Colonic mucosa (tissue), 4 donors: ENCODE results near the gene F3. TPM values are rescaled to one million over a fixed set of nuclear protein-coding genes. Genes with fewer than 3 reads are reported as not detected.
"Not testable (repeated sequence)": the region's sequence is repeated elsewhere in the genome, so short reads cannot be mapped to it uniquely, and the experiment has no call there.

Experiments used
- DNase-seq: peaks from one replicate; pipeline ENCODE4 v3.0.0-alpha.2; 2020
- H3K27ac ChIP-seq: fragments of 200-600 bp; one replicate; pipeline ENCODE4 v1.8.0; 2021
- H3K27me3 ChIP-seq: fragments of 200-600 bp; one replicate; pipeline ENCODE4 v1.8.0; 2021
- H3K36me3 ChIP-seq: fragments of 200-600 bp; one replicate; pipeline ENCODE4 v1.8.0; 2021
- H3K4me1 ChIP-seq: fragments of 200-600 bp; one replicate; pipeline ENCODE4 v1.8.0; 2021; ENCODE audit warnings: mild to moderate bottlenecking
- H3K4me3 ChIP-seq: fragments of 200-600 bp; one replicate; pipeline ENCODE4 v1.8.0; 2021
- H3K9ac ChIP-seq, 2 donors: one replicate each; pipeline ENCODE4 v1.7.0; 2013; ENCODE audit warnings: control low read depth in 2 of 2, low read depth in 2 of 2, low read length in 2 of 2
- H3K9me3 ChIP-seq: fragments of 200-600 bp; one replicate; pipeline ENCODE4 v1.8.0; 2021
- CTCF ChIP-seq: fragments of 200-600 bp; IDR thresholded peaks from one replicate; pipeline ENCODE4 v1.8.0; 2022; ENCODE audit warnings: antibody characterized with exemption, mild to moderate bottlenecking
- intact Hi-C: fragments of 100-400 bp; cut with DNase I; formaldehyde crosslinking; loops from one replicate; pipeline ENCODE4 v1.14.1; 2022
- total RNA-seq, 2 donors: library from RNA; stranded (reverse); fragmentation: NEBNext Ultra II Directional in 1 of 2; extraction: Animal tissue kit (Norgen Biotek cat#: 25700) in 1 of 2; gene quantifications; one replicate each; pipeline ENCODE4 v1.2.1, GENCODE V29; 2021
- donor health status: healthy.
- donor health status: DM: no; HTN: no; CAD: no.
- donor health status: DM: no; HTN: no; CAD: no.

F3 gene
- total RNA-seq, 2 donors from 2014 or later = 20.9 to 44.8 TPM

- H3K9me3 ChIP-seq = no peaks in the 10 kb centered on the region
- H3K27me3 ChIP-seq = no peaks in the 10 kb centered on the region
- H3K36me3 ChIP-seq = no peaks in the 10 kb centered on the region
- no peak overlapping the region for H3K9ac ChIP-seq
- no peak overlapping the region for H3K4me3 ChIP-seq
- intact Hi-C loops = no loop called here
- H3K4me1 ChIP-seq = no peaks in the 10 kb centered on the region
- no peak overlapping the region for H3K27ac ChIP-seq
- no peak for TF ChIP-seq CTCF
- DNase-seq = no peak
Observed at GRCh38 chr1:94579876-94580294, 38.3 kb upstream of the F3 start.

- Histone ChIP-seq H3K9me3 (no peaks in the 10 kb centered on the region), H3K4me3 (no peak overlapping the region), H3K36me3 (no peaks in the 10 kb centered on the region), H3K27me3 (no peaks in the 10 kb centered on the region), H3K4me1 (no peaks in the 10 kb centered on the region), H3K9ac (no peak overlapping the region), H3K27ac (no peak overlapping the region)
- no peak for TF ChIP-seq CTCF
- no peak for DNase-seq
- intact Hi-C loops = no loop called here
Observed at GRCh38 chr1:94578856-94579255, 37.3 kb upstream of the F3 start.

- H3K4me3 ChIP-seq, H3K36me3 ChIP-seq, H3K9ac ChIP-seq, H3K27me3 ChIP-seq, intact Hi-C loops, H3K9me3 ChIP-seq, H3K4me1 ChIP-seq, H3K27ac ChIP-seq, DNase-seq: not testable (repeated sequence)
Observed at GRCh38 chr1:94573917-94574316, 32.4 kb upstream of the F3 start.

- Histone ChIP-seq H3K36me3 (no peaks in the 10 kb centered on the region), H3K4me3 (no peak overlapping the region), H3K9ac (no peak overlapping the region), H3K27ac (no peak overlapping the region), H3K9me3 (no peaks in the 10 kb centered on the region), H3K4me1 (no peaks in the 10 kb centered on the region), H3K27me3 (no peaks in the 10 kb centered on the region)
- intact Hi-C loops = no loop called here
- no peak for DNase-seq
- TF ChIP-seq CTCF = no peak
Observed at GRCh38 chr1:94572780-94573179, 31.2 kb upstream of the F3 start.

GRCh38 chr1:94570965-94571364 is 29.4 kb upstream of the F3 start:
- H3K27me3 ChIP-seq, DNase-seq, intact Hi-C loops, H3K27ac ChIP-seq, H3K36me3 ChIP-seq, H3K9me3 ChIP-seq, H3K4me3 ChIP-seq, H3K9ac ChIP-seq, H3K4me1 ChIP-seq: not testable (repeated sequence)

GRCh38 chr1:94568806-94569205 is 27.2 kb upstream of the F3 start:
- intact Hi-C loops, H3K4me1 ChIP-seq, H3K9me3 ChIP-seq: not testable (repeated sequence)

GRCh38 chr1:94567975-94568607 is 26.5 kb upstream of the F3 start:
- H3K27me3 ChIP-seq, H3K4me1 ChIP-seq, H3K9me3 ChIP-seq, H3K36me3 ChIP-seq, H3K9ac ChIP-seq, H3K4me3 ChIP-seq, intact Hi-C loops, H3K27ac ChIP-seq, DNase-seq: not testable (repeated sequence)

More at GRCh38 chr1:94568806-94569205, 27.2 kb upstream of the F3 start:
- H3K4me3 ChIP-seq, H3K36me3 ChIP-seq, H3K27ac ChIP-seq, DNase-seq, H3K27me3 ChIP-seq, H3K9ac ChIP-seq: not testable (repeated sequence)

GRCh38 chr1:94566436-94566835 is 24.9 kb upstream of the F3 start:
- H3K4me3 ChIP-seq, H3K9ac ChIP-seq, H3K9me3 ChIP-seq, H3K36me3 ChIP-seq, H3K4me1 ChIP-seq, intact Hi-C loops, H3K27me3 ChIP-seq, H3K27ac ChIP-seq: not testable (repeated sequence)
- peak; percentile 59 for DNase-seq
